ENCODE results near the gene NDST3.

NDST3 gene

GRCh38 chr4:118280501-118281218 is 246.4 kb downstream of the NDST3 start:
- H3K27ac ChIP-seq, result no peak overlapping the region
- TF ChIP-seq ZFX (IDR thresholded peaks at IDR 0.05) (no peak), CTCF (conservative IDR thresholded peaks at IDR 0.05) (peak; percentile 63)

- TF ChIP-seq ZFX (IDR thresholded peaks at IDR 0.05) (no peak), CTCF (conservative IDR thresholded peaks at IDR 0.05) (no peak)
- no peak overlapping the region for H3K27ac ChIP-seq
These were observed 247.5 kb downstream of the NDST3 start for GRCh38 chr4:118281611-118282442.

- TF ChIP-seq CTCF (conservative IDR thresholded peaks at IDR 0.05) (no peak), ZFX (IDR thresholded peaks at IDR 0.05) (no peak)
- H3K27ac ChIP-seq, result no peak overlapping the region
These were observed 248.4 kb downstream of the NDST3 start for GRCh38 chr4:118282692-118283091.

GRCh38 chr4:118284169-118284568 is 249.9 kb downstream of the NDST3 start:
- no peak overlapping the region for H3K27ac ChIP-seq
- TF ChIP-seq CTCF (conservative IDR thresholded peaks at IDR 0.05) (no peak), ZFX (IDR thresholded peaks at IDR 0.05) (no peak)

GRCh38 chr4:118285931-118286330 is 251.6 kb downstream of the NDST3 start:
- no peak for TF ChIP-seq ZFX (IDR thresholded peaks at IDR 0.05)
- TF ChIP-seq CTCF (conservative IDR thresholded peaks at IDR 0.05), result no peak
- H3K27ac ChIP-seq, result no peak overlapping the region

GRCh38 chr4:118286685-118287084 is 252.4 kb downstream of the NDST3 start:
- TF ChIP-seq ZFX (IDR thresholded peaks at IDR 0.05), result no peak
- no peak for TF ChIP-seq CTCF (conservative IDR thresholded peaks at IDR 0.05)
- H3K27ac ChIP-seq, result no peak overlapping the region
